Measurements from ENCODE around the gene MCHR1. TPM values are rescaled to one million over a fixed set of nuclear protein-coding genes. Genes with fewer than 3 reads are reported as not detected.

Gene MCHR1
- total RNA-seq, 1 donor from 2014 or later: 0.45 TPM

DNA sequence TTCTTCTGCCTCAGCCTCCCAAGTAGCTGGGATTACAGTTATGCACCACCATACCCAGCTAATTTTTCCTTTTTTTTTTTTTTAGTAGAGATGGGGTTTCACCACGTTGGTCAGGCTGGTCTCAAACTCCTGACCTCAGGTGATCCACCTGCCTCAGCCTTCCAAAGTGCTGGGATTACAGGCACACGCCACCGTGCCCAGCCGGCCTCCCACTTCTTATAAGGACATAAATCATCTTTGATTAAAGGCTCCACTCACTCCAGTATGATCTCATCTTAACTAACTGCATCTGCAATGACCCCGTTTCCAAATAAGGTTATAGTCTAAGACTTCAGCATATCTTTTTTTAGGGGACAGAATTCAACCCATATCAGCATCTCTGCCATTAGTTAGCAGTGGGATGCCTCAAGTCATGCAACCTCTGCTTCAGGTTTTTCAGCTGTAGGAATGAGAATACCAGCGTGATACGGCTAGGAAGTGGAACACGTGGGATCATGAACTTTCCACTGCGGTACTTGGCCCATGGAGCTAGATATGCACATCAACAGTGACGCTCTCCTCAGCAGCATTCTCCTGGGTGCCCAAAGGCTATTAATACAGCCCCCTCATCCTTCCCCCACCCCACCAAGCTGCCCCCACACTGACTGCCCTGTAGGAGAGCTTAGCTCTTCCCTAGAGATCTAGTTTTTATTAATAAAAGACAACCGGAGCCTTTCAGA lies 41.4 kb downstream of the MCHR1 start:
- Mint-ChIP-seq H3K9me3 (peaks cover 5% of the 10 kb centered on the region), H3K4me1 (peaks cover 40% of the 10 kb centered on the region), H3K4me3 (peak overlapping the region; percentile 52), H3K27ac (peak overlapping the region; percentile 82), H3K27me3 (ENCODE audit: insufficient read depth, low read depth) (peaks cover 42% of the 10 kb centered on the region), H3K36me3 (no peaks in the 10 kb centered on the region)
- H3K9ac ChIP-seq: no peak overlapping the region
- DNase-seq (ENCODE audit: low spot score): no peak
- H3K4me2 ChIP-seq: peak overlapping the region; percentile 35
- H4K20me1 ChIP-seq (ENCODE audit: low read depth): no peaks in the 10 kb centered on the region
- no peak overlapping the region for H3K4me3 ChIP-seq
- peaks cover 18% of the 10 kb centered on the region for H3K4me1 ChIP-seq
- no peaks in the 10 kb centered on the region for H3K36me3 ChIP-seq
- H3F3A ChIP-seq (ENCODE audit: low read depth): peaks cover 15% of the 10 kb centered on the region
- no peak overlapping the region for H3K27ac ChIP-seq
- TF ChIP-seq, protein P1, sequence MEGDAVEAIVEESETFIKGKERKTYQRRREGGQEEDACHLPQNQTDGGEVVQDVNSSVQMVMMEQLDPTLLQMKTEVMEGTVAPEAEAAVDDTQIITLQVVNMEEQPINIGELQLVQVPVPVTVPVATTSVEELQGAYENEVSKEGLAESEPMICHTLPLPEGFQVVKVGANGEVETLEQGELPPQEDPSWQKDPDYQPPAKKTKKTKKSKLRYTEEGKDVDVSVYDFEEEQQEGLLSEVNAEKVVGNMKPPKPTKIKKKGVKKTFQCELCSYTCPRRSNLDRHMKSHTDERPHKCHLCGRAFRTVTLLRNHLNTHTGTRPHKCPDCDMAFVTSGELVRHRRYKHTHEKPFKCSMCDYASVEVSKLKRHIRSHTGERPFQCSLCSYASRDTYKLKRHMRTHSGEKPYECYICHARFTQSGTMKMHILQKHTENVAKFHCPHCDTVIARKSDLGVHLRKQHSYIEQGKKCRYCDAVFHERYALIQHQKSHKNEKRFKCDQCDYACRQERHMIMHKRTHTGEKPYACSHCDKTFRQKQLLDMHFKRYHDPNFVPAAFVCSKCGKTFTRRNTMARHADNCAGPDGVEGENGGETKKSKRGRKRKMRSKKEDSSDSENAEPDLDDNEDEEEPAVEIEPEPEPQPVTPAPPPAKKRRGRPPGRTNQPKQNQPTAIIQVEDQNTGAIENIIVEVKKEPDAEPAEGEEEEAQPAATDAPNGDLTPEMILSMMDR (IDR thresholded peaks at IDR 0.05): no peak
- TF ChIP-seq EZH2 (IDR thresholded peaks at IDR 0.05) (no peak), EZH2phosphoT487 (IDR thresholded peaks at IDR 0.05) (no peak)
- no peaks in the 10 kb centered on the region for H3K9me3 ChIP-seq (ENCODE audit: low read depth)
- no peak overlapping the region for H2AFZ ChIP-seq (replicated peaks)
- no peaks in the 10 kb centered on the region for H3K27me3 ChIP-seq
- H3K79me2 ChIP-seq (ENCODE audit: low read depth): no peaks in the 10 kb centered on the region

DNA sequence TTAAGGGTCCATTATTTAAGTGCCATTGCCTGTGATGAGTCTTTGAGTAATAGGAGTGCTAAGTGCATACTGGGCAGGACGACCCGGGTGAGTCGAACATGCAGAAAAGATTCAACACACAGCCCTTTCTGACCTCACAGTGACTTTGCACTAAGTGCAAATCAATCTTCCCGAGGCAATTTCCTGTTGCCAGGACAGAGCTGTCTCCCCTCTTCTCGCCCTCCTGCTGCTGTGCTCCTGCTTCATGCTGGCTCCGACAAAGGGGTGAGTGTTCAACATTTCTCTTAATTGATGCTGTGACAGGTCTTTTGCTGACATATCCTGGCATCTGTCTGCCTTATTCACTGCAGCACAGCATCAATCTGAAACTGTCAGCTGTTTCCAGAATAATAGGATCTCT lies 42.0 kb downstream of the MCHR1 start:
- no peak overlapping the region for H3K9ac ChIP-seq
- no peak overlapping the region for H3K27ac ChIP-seq
- H3K36me3 Mint-ChIP-seq: no peaks in the 10 kb centered on the region
- H3F3A ChIP-seq (ENCODE audit: low read depth): peaks cover 15% of the 10 kb centered on the region
- no peaks in the 10 kb centered on the region for H3K9me3 ChIP-seq (ENCODE audit: low read depth)
- DNase-seq (ENCODE audit: low spot score): peak; percentile 37
- H3K4me1 Mint-ChIP-seq: peaks cover 37% of the 10 kb centered on the region
- peak overlapping the region; percentile 35 for H3K4me2 ChIP-seq
- peaks cover 46% of the 10 kb centered on the region for H3K27me3 Mint-ChIP-seq (ENCODE audit: insufficient read depth, low read depth)
- peak overlapping the region; percentile 52 for H3K4me3 Mint-ChIP-seq
- H4K20me1 ChIP-seq (ENCODE audit: low read depth): no peaks in the 10 kb centered on the region
- H3K9me3 Mint-ChIP-seq: peaks cover 5% of the 10 kb centered on the region
- H3K36me3 ChIP-seq: no peaks in the 10 kb centered on the region
- no peak overlapping the region for H3K4me3 ChIP-seq
- H3K79me2 ChIP-seq (ENCODE audit: low read depth): no peaks in the 10 kb centered on the region
- peak overlapping the region; percentile 82 for H3K27ac Mint-ChIP-seq
- H3K4me1 ChIP-seq: peaks cover 18% of the 10 kb centered on the region
- H3K27me3 ChIP-seq: no peaks in the 10 kb centered on the region
- TF ChIP-seq EZH2 (IDR thresholded peaks at IDR 0.05) (no peak), EZH2phosphoT487 (IDR thresholded peaks at IDR 0.05) (no peak)
- TF ChIP-seq, protein P1 (IDR thresholded peaks at IDR 0.05): no peak
- no peak overlapping the region for H2AFZ ChIP-seq (replicated peaks)

DNA sequence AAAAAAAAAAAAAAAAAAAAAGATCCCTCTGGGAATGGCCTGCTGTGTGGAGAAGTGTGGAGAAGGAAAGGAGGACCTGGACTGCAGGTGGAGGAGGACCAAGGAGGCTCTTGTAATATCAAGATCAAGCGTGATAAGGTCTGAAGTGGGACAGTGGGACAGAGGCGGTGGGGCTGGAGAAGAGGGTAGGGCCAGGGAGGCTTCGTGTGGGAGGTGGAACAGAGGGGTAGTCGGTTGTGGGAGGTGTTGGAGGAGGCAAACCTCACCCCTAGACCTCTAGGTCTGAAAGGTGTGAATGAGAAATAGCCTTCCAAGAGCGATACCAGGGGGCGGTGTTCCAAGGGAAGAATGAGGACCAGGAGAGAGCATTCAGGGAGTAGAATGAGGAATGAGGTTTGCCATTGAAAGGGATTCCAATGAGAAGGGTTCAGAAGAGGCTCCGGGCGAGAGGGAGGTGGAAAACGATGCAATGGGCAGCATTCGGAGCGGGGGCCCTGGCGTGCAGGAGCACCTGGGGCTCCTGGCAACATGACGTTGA lies 44.2 kb downstream of the MCHR1 start:
- TF ChIP-seq, protein P1 (IDR thresholded peaks at IDR 0.05): no peak
- TF ChIP-seq EZH2phosphoT487 (IDR thresholded peaks at IDR 0.05): no peak
- no peak for TF ChIP-seq EZH2 (IDR thresholded peaks at IDR 0.05)
- H3K9me3 ChIP-seq (ENCODE audit: low read depth): no peaks in the 10 kb centered on the region
- Mint-ChIP-seq H3K27ac (no peak overlapping the region), H3K4me1 (peaks cover 41% of the 10 kb centered on the region), H3K36me3 (no peaks in the 10 kb centered on the region), H3K4me3 (no peak overlapping the region), H3K9me3 (peaks cover 5% of the 10 kb centered on the region), H3K27me3 (ENCODE audit: insufficient read depth, low read depth) (peaks cover 43% of the 10 kb centered on the region)
- no peak overlapping the region for H2AFZ ChIP-seq (replicated peaks)
- no peak overlapping the region for H3K9ac ChIP-seq
- peaks cover 24% of the 10 kb centered on the region for H3K4me1 ChIP-seq
- no peak for DNase-seq (ENCODE audit: low spot score)
- no peaks in the 10 kb centered on the region for H3K27me3 ChIP-seq
- H3F3A ChIP-seq (ENCODE audit: low read depth): peaks cover 24% of the 10 kb centered on the region
- H4K20me1 ChIP-seq (ENCODE audit: low read depth): no peaks in the 10 kb centered on the region
- no peak overlapping the region for H3K4me3 ChIP-seq
- no peaks in the 10 kb centered on the region for H3K79me2 ChIP-seq (ENCODE audit: low read depth)
- no peak overlapping the region for H3K4me2 ChIP-seq
- no peak overlapping the region for H3K27ac ChIP-seq
- H3K36me3 ChIP-seq: no peaks in the 10 kb centered on the region
